Measurements from ENCODE around the gene FBN3. TPM values are rescaled to one million over a fixed set of nuclear protein-coding genes. Genes with fewer than 3 reads are reported as not detected.
"Not testable (repeated sequence)": the region's sequence is repeated elsewhere in the genome, so short reads cannot be mapped to it uniquely, and the experiment has no call there.

FBN3 gene
- total and polyA plus RNA-seq, 8 donors: 0.63 to 84.0 (median 69.7) TPM

- Histone ChIP-seq H3K9me3 (no peaks in the 10 kb centered on the region), H3K4me1 (no peaks in the 10 kb centered on the region), H3K4me3 (no peak overlapping the region), H3K27ac (no peak overlapping the region), H3K36me3 (no peaks in the 10 kb centered on the region), H3K27me3 (no peaks in the 10 kb centered on the region)
- no peak for TF ChIP-seq CTCF (IDR thresholded peaks at IDR 0.05)
- DNase-seq: no peak
- intact Hi-C loops (cut with DNase I): loop anchor here in 1 of 2 donors (10.0 kb wide), 1 partner anchor 87 kb away; no protein-coding TSS in a partner anchor
- ATAC-seq: no peak
Observed at GRCh38 chr19:8167985-8168384, 18.6 kb upstream of the FBN3 start.

DNA sequence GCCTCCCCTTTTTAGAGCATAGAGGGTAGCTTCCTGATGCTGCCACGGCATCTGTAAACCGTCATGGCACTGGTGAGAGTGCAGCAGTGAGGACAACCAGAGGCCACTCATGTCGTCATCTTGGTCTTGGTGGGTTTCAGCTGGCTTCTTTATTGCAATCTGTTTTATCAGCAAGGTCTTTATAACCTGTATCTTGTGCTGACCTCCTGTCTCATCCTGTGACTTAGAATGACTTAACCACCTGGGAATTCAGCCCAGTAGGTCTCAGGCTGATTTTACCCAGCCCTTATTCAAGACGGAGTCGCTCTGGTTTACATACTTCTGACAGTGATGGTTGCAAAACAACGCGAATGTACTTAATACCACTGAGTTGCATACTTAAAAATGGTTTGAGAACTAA lies 14.4 kb upstream of the FBN3 start:
- ATAC-seq: no peak
- H3K27ac ChIP-seq: no peak overlapping the region

GRCh38 chr19:8161135-8161646 lies 11.8 kb upstream of the FBN3 start:
- no peak overlapping the region for H3K27ac ChIP-seq
- TF ChIP-seq CTCF (IDR thresholded peaks at IDR 0.05): no peak
- intact Hi-C loops (cut with DNase I): loop anchor here in 1 of 2 donors (10.0 kb wide), 1 partner anchor 94 kb away; no protein-coding TSS in a partner anchor

More for the DNA sequence above, 14.4 kb upstream of the FBN3 start:
- no peak for DNase-seq
- Histone ChIP-seq H3K27me3 (no peaks in the 10 kb centered on the region), H3K36me3 (no peaks in the 10 kb centered on the region), H3K4me1 (no peaks in the 10 kb centered on the region), H3K4me3 (no peak overlapping the region), H3K9me3 (no peaks in the 10 kb centered on the region)
- intact Hi-C loops (cut with DNase I): loop anchor here in 1 of 2 donors (10.0 kb wide), 1 partner anchor 91 kb away; no protein-coding TSS in a partner anchor
- no peak for TF ChIP-seq CTCF (IDR thresholded peaks at IDR 0.05)

DNA sequence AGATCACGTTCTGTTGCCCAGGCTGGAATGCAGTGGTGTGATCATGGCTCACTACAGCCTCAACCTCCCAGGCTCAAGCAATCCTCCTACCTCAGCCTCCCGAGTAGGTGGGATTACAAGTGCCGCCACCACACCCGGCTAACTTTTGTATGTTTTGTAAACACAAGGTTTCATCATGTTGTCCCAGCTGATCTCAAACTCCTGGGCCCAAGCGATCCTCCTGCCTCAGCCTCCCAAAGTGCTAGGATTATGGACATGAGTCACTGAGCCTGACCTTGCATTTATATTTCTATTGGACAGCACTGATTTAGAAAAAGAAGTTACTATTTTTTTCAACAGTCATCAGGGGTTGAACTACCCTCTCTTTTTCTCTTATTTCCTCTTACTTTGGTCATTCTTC lies 9.9 kb upstream of the FBN3 start:
- H3K27me3 ChIP-seq, H3K4me1 ChIP-seq, H3K27ac ChIP-seq, H3K9me3 ChIP-seq, ATAC-seq, H3K36me3 ChIP-seq, DNase-seq, H3K4me3 ChIP-seq: not testable (repeated sequence)
- intact Hi-C loops (cut with DNase I): loop anchor here in 1 of 2 donors (10.0 kb wide), 1 partner anchor 95 kb away; no protein-coding TSS in a partner anchor

More at GRCh38 chr19:8161135-8161646, 11.8 kb upstream of the FBN3 start:
- Histone ChIP-seq H3K4me1 (no peaks in the 10 kb centered on the region), H3K9me3 (no peaks in the 10 kb centered on the region), H3K4me3 (no peak overlapping the region), H3K36me3 (no peaks in the 10 kb centered on the region), H3K27me3 (no peaks in the 10 kb centered on the region)
- ATAC-seq (no peak), DNase-seq (no peak)

- Histone ChIP-seq H3K36me3 (no peaks in the 10 kb centered on the region), H3K27ac (no peak overlapping the region), H3K27me3 (no peaks in the 10 kb centered on the region), H3K9me3 (no peaks in the 10 kb centered on the region), H3K4me3 (no peak overlapping the region), H3K4me1 (peaks cover 3 to 9% of the 10 kb centered on the region in 2 donors)
- TF ChIP-seq CTCF (IDR thresholded peaks at IDR 0.05): peak; percentile 52 to 88
- ATAC-seq: peak; percentile 84
- DNase-seq: peak in 2 of 4 donors; percentile 61 to 79
- intact Hi-C loops (cut with DNase I): loop anchor here in 1 of 2 donors (10.0 kb wide), 1 partner anchor 96 kb away; no protein-coding TSS in a partner anchor
Observed at GRCh38 chr19:8158411-8159074, 9.2 kb upstream of the FBN3 start.

Measured in left lung (tissue), 10 donors.